ENCODE measurements around the gene RASL10B. TPM values are rescaled to one million over a fixed set of nuclear protein-coding genes. Genes with fewer than 3 reads are reported as not detected.

Gene RASL10B
- total RNA-seq, 1 experiment from 2014 or later = not detected

DNA sequence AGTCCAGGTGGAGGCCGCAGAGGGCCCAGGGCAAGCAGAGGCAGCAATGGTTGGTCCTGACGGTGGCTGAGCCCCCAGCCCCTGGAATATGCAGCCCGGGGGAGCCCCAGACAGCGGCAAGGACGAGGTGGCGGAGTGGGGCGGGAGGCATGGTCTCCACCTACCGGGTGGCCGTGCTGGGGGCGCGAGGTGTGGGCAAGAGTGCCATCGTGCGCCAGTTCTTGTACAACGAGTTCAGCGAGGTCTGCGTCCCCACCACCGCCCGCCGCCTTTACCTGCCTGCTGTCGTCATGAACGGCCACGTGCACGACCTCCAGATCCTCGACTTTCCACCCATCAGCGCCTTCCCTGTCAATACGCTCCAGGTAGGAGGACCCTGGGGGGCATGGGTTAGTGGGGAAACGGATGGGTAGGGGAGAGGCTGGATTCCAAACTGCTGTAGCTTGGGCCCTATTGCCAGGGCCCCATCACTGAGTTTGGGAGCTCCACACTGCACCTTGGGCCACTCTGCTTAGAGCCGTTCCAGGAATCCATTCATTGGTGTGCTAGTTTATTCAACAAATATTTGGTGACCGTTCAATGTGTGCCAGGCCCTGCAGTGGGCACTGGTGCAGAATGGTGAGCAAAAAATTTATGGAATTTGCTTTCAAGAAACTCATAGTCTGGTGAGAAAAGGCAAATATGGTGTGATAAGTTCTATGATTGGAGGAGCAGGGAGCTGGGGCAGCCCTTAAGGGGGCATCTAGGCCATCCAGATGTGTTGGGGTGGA lies 3.8 kb downstream of the RASL10B start:
- no peak for DNase-seq (ENCODE audit: low read depth)
- in situ Hi-C loops (cut with HindIII; ENCODE audit: low pct_unique_long_range_greater_than_20kb, low sequenced_read_pairs) = no loop called here

GRCh38 chr17:35736236-35736635 lies 4.8 kb downstream of the RASL10B start:
- no peak for DNase-seq (ENCODE audit: low read depth)
- in situ Hi-C loops (cut with HindIII; ENCODE audit: low pct_unique_long_range_greater_than_20kb, low sequenced_read_pairs) = no loop called here

DNA sequence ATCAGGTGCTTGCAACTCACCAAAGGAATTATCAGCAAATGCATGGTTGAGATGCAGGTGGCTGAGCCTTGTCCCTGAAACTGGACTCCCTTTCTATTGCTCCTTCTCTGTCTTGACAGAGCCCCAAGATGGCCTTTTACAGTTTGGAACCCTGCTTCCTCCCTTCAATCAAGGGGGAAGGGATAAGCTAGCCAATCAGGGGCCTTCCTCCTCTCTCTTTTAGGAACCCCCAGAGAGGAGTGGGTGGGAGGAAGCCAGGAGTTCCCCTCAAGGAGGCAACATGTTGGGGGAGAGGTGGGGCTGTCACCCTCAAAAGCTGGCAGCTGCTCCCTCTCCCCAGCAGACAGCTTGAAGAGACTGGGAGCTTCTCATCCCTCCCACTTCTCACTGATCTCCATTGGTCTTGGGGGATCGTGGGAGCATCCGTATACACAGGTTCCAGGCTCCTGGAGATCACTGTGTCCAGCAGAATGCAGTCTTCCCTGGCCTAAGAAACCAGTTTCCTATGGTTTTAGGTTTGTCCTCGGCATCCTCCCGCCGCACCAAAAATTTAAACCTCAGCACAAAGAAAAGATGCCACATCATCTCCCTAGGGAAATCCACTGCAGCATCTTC lies 7.2 kb downstream of the RASL10B start:
- in situ Hi-C loops (cut with HindIII; ENCODE audit: low pct_unique_long_range_greater_than_20kb, low sequenced_read_pairs) = no loop called here
- no peak for DNase-seq (ENCODE audit: low read depth)

DNA sequence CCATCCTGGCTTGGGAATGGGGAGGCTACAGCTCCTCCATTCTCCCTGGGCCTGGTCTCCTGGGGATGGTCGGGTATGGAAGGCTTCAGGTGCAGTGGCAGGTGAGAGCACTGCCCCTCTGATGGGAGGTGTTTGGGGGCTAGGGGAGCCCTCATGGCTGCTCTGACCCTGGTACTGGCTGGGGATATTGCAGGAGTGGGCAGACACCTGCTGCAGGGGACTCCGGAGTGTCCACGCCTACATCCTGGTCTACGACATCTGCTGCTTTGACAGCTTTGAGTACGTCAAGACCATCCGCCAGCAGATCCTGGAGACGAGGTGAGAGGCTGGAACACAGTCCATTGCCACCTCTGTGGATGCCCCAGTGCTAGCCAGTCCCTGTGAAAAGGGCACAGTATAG lies 8.8 kb downstream of the RASL10B start:
- in situ Hi-C loops (cut with HindIII; ENCODE audit: low pct_unique_long_range_greater_than_20kb, low sequenced_read_pairs) = no loop called here
- no peak for DNase-seq (ENCODE audit: low read depth)

DNA sequence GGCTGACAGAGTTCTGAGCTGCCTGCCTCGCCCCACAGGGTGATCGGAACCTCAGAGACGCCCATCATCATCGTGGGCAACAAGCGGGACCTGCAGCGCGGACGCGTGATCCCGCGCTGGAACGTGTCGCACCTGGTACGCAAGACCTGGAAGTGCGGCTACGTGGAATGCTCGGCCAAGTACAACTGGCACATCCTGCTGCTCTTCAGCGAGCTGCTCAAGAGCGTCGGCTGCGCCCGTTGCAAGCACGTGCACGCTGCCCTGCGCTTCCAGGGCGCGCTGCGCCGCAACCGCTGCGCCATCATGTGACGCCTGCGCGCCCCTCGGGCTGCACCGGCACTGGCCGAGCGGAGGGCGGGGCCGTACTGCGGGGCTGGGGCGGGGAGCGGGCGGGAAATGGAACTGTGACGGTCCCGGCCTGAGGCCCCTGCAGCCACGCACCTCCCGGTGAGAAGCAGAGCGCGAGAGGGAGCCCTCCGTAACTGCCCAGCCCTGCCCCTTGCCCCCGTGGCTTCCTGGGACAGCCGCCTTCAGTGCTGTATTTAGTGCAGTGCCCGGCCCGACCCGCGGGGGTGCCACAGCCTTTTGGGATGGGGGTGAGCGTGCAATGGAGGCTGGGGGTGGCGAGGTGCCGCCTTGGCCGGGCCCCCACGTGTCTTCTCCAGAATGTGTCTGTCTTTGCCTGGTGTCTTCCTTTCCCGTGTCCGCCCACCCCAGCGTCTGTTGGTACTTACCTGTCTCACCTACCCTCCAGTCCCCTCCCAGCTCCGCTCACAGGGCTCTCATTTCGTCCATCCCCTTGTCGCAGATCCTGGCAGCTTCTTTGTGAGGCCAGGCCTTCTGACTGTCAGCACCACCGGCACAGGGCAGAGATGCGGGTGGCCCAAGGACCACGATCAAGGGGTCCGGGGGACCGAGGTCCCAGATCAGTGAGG lies 9.8 kb downstream of the RASL10B start:
- no peak for DNase-seq (ENCODE audit: low read depth)
- in situ Hi-C loops (cut with HindIII; ENCODE audit: low pct_unique_long_range_greater_than_20kb, low sequenced_read_pairs) = no loop called here

GRCh38 chr17:35742496-35742895 lies 11.1 kb downstream of the RASL10B start:
- DNase-seq (ENCODE audit: low read depth) = no peak
- in situ Hi-C loops (cut with HindIII; ENCODE audit: low pct_unique_long_range_greater_than_20kb, low sequenced_read_pairs) = no loop called here

DNA sequence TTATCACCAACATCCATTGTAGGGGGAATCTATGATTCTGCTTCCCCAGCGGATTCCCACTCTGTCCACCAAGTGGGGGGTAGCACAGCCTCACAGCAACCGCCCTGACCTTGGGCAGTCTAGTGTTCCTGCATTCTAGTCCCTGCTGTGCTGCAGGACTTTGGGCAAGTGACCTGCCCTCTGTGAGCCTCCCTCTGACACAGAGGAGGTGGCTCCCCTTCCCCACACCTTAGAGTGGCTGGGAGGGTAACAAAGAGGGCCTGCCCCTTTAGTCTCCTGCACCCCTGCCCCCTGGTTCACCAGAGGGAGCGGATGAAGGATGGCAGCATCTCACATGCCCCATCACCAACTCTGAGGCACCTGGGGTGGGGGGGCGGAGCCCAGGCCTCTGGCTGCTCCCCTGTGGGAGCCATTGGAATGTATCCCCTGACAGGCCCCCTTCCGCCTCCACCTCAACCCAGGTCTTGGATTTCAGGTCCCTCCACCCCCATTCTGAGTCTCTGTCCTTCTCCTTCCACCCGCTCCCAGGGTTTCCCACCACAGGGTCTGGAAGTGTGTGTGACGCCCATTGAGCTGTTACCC lies 11.5 kb downstream of the RASL10B start:
- no peak for DNase-seq (ENCODE audit: low read depth)
- in situ Hi-C loops (cut with HindIII; ENCODE audit: low pct_unique_long_range_greater_than_20kb, low sequenced_read_pairs) = no loop called here

DNA sequence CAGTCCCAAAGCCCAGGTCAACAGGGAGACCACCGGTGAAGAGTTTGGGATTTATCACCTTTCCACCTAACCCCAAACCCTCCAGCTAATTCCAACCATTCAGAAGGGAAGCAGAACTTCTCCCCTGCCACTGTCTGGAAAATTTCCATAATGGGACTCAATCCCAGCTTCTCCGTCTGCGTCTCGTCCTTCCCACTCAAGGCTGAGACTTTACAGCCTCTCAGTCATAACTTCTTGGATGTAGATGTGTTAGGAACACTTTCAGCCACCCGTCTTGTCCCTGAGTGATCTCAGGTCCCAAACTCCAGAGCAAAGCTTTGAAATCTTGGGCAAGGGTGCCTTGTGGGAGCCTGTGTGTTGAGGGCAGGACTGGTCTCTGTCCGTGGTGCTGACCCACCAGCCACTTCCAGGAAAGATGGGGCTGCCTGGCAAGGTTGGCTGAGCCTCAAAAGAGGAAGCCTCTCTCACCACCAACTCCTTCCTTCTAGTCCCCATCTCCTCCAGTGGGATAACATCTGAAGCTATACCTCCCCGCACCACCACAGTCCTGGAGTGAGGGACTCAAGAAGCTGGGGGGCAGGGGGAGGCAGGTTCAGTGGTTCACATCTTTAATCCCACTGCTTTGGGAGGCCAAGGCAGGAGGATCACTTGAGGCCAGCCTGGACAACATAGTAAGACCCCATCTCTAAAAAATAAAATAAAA lies 12.3 kb downstream of the RASL10B start:
- in situ Hi-C loops (cut with HindIII; ENCODE audit: low pct_unique_long_range_greater_than_20kb, low sequenced_read_pairs) = no loop called here
- peak; percentile 36 for DNase-seq (ENCODE audit: low read depth)

DNA sequence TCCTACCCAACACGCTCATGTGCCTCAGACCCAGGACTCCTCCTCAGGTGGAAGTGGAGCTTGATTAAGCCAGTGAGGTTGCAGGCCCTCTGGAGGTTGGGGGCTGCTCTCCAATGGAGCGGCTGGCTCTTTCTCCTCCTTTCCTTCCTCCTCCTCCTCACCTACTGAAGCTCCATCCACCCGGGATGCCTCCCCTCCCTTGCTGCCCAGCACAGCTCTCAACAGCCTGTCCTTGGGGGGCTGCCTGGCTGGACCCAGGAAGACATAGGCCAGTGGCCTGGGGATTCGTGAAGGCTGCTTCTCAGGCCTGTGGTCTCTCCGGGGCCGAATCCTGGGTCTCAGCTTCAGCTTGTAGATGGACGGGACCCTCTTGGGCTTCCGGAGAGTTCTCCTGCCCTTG lies 13.4 kb downstream of the RASL10B start:
- in situ Hi-C loops (cut with HindIII; ENCODE audit: low pct_unique_long_range_greater_than_20kb, low sequenced_read_pairs) = no loop called here
- DNase-seq (ENCODE audit: low read depth) = no peak

DNA sequence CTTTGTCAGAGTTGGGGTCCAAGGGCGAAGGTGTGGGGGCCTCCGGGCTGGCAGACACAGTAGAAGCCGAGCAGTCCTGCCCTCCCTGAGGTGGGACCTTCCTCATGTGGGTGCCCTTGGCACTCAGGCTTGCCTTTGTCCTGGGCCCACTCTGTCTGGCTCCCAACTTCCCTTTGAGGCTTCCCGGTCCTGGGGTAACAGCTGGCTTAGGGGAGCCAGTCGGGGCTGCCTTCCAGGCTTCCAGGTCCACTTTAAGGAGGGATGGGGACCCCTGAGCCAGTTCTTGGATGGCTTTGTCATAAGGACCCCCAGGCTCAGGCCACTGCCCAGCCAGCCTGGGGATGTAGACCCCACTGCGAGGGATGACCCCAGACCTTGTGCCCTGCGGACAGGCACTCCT lies 13.8 kb downstream of the RASL10B start:
- no peak for DNase-seq (ENCODE audit: low read depth)
- in situ Hi-C loops (cut with HindIII; ENCODE audit: low pct_unique_long_range_greater_than_20kb, low sequenced_read_pairs) = no loop called here

- DNase-seq (ENCODE audit: low read depth) = no peak
- in situ Hi-C loops (cut with HindIII; ENCODE audit: low pct_unique_long_range_greater_than_20kb, low sequenced_read_pairs) = no loop called here
Measured at GRCh38 chr17:35745749-35746320, 14.4 kb downstream of the RASL10B start.

DNA sequence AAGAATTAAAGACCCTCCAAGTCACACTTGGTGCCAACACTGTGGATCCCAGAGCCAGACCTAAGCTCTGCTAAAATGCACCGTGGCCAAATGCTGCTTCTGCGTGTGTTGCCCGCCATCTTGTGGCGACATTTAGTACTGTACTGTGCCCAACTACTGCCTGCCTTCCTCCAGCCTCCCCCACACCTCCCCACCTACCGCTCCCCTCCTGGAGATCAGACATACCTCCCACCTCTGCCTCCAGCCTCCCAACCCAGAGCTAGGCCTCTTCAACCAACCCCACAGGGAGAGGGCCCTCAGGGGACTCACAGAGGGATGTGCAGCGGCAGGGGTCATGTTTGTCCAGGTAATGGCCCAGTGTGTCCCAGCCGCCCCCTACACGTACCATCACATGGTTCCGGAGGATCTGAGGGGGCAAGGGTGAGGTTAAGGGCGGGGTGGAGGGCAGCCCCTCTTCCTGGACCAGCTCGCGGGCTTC lies 16.1 kb downstream of the RASL10B start:
- in situ Hi-C loops (cut with HindIII; ENCODE audit: low pct_unique_long_range_greater_than_20kb, low sequenced_read_pairs) = no loop called here

GRCh38 chr17:35748341-35748841 lies 17.0 kb downstream of the RASL10B start:
- in situ Hi-C loops (cut with HindIII; ENCODE audit: low pct_unique_long_range_greater_than_20kb, low sequenced_read_pairs) = no loop called here
- DNase-seq (ENCODE audit: low read depth) = no peak

More for the DNA sequence above, 16.1 kb downstream of the RASL10B start:
- peak; percentile 45 for DNase-seq (ENCODE audit: low read depth)

- no peak for DNase-seq (ENCODE audit: low read depth)
- in situ Hi-C loops (cut with HindIII; ENCODE audit: low pct_unique_long_range_greater_than_20kb, low sequenced_read_pairs) = no loop called here
Measured at GRCh38 chr17:35748979-35749378, 17.5 kb downstream of the RASL10B start.

- DNase-seq (ENCODE audit: low read depth) = no peak
- in situ Hi-C loops (cut with HindIII; ENCODE audit: low pct_unique_long_range_greater_than_20kb, low sequenced_read_pairs) = no loop called here
Measured at GRCh38 chr17:35749560-35750412, 18.3 kb downstream of the RASL10B start.

DNA sequence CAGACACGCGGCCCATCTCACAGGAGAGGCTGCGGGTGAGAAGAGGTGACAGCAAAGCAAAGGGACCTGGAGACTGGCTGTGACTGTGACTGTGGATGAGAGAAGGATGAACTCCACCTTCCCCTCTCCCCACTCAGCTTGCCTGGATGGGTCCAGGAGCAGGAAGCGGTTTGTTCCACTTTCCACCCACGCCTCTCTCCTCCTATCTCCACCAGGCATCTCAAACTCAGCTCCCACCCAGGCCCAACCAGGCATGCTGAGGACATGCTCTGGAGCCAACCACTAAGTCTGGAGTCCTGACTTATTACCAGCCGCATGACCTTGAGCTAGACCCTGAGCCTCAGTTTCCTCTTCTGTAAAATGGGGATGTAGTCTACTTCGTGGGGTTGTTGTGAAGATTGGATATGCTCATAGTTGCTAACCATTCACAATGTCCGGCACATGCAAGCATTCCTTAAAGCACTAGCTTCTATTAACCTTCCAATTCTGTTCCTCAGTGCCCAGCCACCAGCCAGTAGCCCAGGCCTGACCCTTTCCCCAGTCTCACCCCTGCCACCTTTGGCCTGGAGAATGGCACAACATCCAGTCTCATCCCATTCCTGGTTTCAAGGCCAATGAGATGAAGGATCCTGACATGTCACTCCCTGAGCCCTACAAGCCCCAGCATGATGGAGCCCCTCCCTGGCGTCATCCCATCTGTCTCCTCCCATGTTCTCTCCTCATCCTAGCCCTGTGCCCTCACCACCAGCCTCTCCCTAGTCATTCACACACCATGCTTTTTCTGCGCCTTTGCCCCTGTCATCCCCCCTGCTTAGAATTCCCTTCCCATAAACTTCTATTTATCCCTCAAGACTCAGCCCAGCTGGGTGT lies 19.3 kb downstream of the RASL10B start:
- in situ Hi-C loops (cut with HindIII; ENCODE audit: low pct_unique_long_range_greater_than_20kb, low sequenced_read_pairs) = no loop called here
- DNase-seq (ENCODE audit: low read depth) = no peak

All from Caki2 (cell line).